HG02588 (cell line): ENCODE results near the gene RASL11A.
A peak's percentile ranks its signal among the peaks of the same experiment; 100 is the strongest.
"Not testable (repeated sequence)": the region's sequence is repeated elsewhere in the genome, so short reads cannot be mapped to it uniquely, and the experiment has no call there.

Experiments used
- ATAC-seq: cut with Tn5 transposase; IDR thresholded peaks from one replicate; pipeline ENCODE4 v1.9.1; 2021; ENCODE audit warnings: mild to moderate bottlenecking, moderate library complexity; ENCODE audit not compliant: unreplicated experiment

RASL11A gene, protein sequence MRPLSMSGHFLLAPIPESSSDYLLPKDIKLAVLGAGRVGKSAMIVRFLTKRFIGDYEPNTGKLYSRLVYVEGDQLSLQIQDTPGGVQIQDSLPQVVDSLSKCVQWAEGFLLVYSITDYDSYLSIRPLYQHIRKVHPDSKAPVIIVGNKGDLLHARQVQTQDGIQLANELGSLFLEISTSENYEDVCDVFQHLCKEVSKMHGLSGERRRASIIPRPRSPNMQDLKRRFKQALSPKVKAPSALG

GRCh38 chr13:27270594-27271520, at the start of gene RASL11A:
RASL11A (plus strand) TSS chr13:27270830; CDS start chr13:27270945, 115 bp downstream.
- peak; percentile 87 for ATAC-seq

DNA sequence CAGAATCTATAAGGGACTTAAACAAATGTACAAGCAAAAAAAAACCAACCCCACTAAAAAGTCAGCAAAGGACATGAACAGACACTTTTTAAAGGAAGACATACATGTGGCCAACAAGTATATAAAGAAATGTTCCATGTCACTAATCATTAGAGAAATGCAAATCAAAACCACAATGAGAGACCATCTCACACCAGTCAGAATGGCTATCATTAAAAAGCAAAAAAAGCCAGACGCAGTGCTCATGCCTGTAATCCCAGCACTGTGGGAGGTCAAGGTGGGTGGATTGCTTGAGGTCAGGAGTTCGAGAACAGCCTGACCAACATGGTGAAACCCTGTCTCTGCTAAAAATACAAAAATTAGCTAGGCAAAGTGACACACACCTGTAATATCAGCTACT, 48.5 kb upstream of the RASL11A start:
- ATAC-seq: not testable (repeated sequence)

GRCh38 chr13:27226991-27227390, 43.6 kb upstream of the RASL11A start:
- no peak for ATAC-seq

DNA sequence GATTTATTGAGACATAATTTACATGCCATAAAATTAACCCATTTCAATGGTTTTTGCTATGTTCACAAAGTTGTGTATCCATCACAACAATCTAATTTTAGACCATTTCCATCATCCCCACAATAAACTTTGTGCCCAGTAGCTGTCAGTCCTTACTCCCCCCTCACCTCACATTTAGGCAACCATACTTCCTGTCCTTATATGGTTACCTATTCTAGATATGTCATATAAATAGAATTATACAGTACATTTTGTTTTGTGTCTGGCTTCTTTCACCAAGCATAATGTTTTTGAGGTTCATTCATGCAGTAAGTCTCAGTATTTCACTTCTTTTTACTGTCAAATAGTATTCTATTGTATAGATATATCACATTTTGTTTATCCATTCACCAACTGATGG, 42.5 kb upstream of the RASL11A start:
- ATAC-seq: no peak

DNA sequence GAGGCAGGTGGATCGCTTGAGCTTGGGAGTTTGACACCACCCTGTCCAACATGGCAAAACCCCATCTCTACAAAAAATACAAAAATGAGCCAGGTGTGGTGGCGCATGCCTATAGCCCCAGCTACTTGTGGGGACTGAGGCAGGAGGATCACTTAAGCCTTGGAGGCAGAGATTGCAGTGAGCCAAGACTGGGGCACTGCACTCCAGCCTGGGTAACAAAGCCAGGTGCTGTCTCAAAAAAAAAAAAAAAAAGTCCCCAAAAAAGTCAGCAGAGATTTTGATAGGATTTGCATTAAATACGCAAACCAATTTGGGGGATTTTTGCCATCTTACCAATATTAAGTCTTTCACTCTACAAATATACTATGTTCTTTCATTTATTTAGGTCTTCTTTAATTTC, 41.0 kb upstream of the RASL11A start:
- no peak for ATAC-seq

GRCh38 chr13:27233964-27234363, 36.7 kb upstream of the RASL11A start:
- no peak for ATAC-seq

GRCh38 chr13:27236478-27236877, 34.2 kb upstream of the RASL11A start:
- ATAC-seq: no peak

- no peak for ATAC-seq
These were observed 27.9 kb upstream of the RASL11A start for GRCh38 chr13:27242702-27243101.

DNA sequence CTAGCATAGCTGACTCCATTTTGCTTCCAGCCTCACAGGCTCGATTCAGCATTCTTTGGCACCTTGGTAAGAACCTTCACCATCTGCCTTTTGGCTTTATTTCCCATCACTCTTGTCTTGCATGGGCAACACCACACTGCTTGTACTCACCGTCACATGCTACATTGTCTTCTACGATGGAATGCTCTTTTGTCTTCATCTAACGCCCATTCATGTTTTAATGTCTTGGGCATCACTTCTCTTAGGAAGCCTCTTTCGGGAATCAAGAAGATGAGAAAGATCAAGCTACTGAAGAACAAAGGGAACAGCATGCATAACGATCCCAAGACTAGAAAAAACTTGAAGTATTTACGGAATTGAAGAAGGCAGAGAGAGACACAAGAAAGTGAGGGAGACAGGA, 25.0 kb upstream of the RASL11A start:
- no peak for ATAC-seq

DNA sequence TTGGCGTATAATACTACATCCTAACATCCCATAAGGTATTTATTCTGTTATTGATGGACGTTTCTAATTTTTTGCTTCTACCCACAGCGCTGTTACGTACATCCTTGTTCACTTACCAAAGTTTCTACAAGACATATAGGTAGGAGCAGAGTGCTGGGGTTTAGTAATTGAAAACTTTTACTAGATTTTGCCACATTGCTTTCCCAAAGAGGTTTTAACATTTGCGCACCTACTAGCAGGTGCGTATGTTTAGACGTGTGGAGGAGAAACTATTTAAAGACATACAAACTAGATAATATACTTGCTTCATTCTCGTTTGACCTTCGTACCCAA, 19.8 kb upstream of the RASL11A start:
- ATAC-seq: no peak

DNA sequence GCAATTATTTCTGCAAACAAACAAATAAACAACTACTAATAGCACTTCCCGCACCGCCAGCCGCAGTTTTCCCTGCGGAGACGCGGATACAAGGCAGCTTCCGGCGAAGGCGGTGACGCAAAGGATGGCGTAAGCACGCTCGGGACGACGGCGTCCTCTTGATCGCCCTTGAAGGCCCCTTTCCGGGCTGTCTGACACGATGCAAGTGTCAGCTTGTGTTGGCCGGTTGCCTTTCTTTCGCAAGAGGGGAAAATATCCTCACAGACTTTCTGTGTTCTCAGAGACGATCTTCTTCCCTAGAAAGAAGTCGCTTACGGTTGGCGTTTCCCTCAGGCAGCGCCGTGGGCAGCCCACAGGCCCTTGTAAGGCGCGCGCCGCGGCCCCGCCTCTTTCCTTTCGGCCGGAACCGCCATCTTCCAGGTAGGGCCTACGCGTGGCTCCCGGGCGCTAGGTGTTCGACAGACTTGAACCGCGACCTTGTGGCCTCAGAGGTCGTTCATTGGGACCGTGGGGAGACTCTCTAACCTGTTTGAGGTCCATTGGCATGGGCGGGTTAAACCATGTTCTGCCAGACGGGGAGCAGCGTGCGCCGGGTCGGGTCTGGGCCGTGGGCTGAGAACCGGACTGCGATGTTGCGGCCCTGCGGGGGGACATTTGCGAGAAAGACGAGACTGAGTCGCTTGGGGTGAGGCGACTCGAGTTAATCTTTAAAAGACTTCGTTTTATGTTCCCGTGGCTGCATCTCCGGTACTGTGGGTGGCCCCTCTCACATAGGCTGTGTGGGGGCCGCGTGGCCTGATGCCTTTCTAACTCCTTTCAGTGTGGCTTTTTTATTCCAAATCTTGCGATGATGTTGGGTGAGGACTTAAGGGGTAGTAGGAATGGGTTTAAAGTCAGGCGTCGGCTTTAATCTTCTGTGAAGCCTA, 19.2 kb upstream of the RASL11A start, which contains the start of gene RPL21:
TSS of gene RPL21 (plus strand) at position 393 of the 926 bp plus-strand sequence. CDS start 2,219 bp downstream, outside the sequence.
- peak; percentile 91 for ATAC-seq

GRCh38 chr13:27252467-27252866, 18.2 kb upstream of the RASL11A start:
- ATAC-seq: no peak

- no peak for ATAC-seq
These were observed 13.4 kb upstream of the RASL11A start for GRCh38 chr13:27257233-27257568.

- ATAC-seq: no peak
These were observed 12.9 kb upstream of the RASL11A start for GRCh38 chr13:27257648-27258253.

DNA sequence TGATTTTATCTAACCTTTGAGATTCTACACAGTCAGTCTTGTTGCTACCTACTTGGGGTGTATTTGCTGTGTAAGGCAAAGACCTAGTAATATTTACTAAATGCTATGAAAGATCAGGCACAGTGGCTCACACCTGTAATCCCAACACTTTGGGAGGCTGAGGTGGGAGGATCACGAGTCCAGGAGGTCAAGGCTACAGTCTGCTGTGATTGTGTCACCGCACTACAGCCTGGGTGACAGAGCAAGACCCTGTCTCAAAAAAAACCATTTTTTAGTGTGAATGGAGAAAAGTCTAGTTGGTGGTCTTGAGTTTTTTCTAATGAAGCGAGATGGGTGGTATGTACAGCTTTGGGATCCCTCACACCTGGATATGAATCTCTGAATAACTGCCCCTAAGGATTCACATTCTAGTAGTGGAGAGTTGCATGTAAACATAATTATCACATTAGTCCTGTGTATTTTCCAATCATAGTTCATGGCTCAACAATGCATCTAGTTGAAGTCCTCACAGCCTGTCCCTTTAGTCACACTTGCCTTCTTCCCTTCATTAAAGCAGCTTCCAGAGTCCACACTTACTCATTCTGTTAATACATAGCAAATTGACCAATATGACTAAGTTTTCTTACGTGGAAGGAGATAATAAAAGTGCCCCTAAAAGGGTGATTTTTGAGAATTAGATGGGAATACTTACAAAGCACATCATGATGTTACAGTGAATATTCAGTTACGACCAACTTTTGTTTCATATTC, 11.8 kb upstream of the RASL11A start:
- ATAC-seq: no peak

DNA sequence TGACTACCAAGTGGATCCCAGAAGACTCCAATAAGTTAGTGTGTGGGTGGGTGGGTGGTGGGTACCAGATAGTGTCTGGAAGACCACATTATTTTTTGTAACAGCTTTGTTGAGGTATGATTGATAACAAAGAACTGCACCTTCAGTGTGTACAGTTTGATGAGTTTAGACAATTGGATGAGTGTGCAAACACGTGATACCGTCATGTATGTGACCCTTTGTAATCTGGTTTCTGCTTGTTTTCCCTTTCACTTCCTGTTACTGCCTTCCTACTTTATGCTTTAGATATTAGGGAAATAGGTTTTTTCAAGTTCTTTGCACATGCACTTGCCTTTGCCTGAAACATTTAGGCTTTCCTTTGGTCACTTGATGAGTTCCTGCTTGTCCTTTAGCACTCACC, 10.8 kb upstream of the RASL11A start:
- ATAC-seq: no peak

GRCh38 chr13:27261396-27261795, 9.2 kb upstream of the RASL11A start:
- no peak for ATAC-seq

DNA sequence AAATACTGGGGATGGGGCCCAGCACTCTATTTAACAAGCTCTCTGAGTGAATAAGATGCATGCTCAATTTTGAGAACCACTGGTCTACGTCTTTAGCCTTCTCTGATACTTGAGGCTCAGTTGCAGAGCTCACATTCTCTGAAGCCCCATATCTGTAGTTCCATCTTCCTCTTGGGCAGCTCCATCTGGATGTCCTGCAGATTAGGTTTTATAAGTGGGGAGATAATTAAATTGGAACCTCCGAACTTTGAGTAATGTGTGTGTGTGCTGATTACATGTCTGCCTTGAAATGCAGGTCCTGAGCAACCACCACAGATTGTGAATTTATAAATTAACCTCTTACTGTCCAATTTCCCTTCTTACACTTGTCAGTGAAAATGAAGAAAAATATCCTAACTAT, 7.2 kb upstream of the RASL11A start:
- no peak for ATAC-seq

- no peak for ATAC-seq
These were observed 6.4 kb upstream of the RASL11A start for GRCh38 chr13:27264181-27264580.

DNA sequence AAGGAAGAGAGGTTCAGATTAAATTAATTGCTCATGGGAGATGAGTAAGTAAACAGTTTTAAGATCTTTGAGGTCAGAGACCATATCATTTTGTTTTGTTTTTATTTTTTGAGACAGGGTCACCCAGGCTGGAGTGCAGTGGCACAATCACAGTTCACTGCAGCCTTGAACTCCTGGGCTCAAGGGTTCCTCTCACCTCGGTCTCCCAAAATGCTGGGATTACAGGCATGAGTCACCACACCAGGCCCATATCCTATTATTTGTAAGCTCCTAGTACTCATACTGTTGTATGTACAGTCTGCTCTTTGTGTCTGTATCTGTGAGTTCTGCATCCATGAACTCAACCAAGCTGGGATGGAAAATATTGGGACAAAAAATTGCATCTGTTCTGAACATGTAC, 6.0 kb upstream of the RASL11A start:
- no peak for ATAC-seq
